Transverse colon (tissue), 4 donors: ENCODE measurements around the gene RTEL1. TPM values are rescaled to one million over a fixed set of nuclear protein-coding genes. Genes with fewer than 3 reads are reported as not detected.
A peak's percentile ranks its signal among the peaks of the same experiment; 100 is the strongest.
"Not testable (repeated sequence)": the region's sequence is repeated elsewhere in the genome, so short reads cannot be mapped to it uniquely, and the experiment has no call there.

Experiments
- DNase-seq: peaks from one replicate; pipeline ENCODE4 v3.0.0-alpha.2; 2019
- H3K27ac ChIP-seq, 4 donors: fragments of 200-600 bp; sonication (generic); 2 replicates each; pipeline ENCODE4 v1.5.1; 2016 to 2018; ENCODE audit warnings: inconsistent platforms in 4 of 4
- H3K27me3 ChIP-seq: fragments of 200-600 bp; sonication (generic); 2 replicates; pipeline ENCODE4 v1.5.1; 2017; ENCODE audit warnings: inconsistent platforms
- H3K36me3 ChIP-seq, 4 donors: fragments of 200-600 bp; sonication (generic); 2 replicates each; pipeline ENCODE4 v1.5.1; 2017 to 2019; ENCODE audit warnings: inconsistent platforms in 4 of 4
- H3K4me1 ChIP-seq, 4 donors: fragments of 200-600 bp; sonication (generic); 2 replicates each; pipeline ENCODE4 v1.5.1; 2017 to 2020; ENCODE audit warnings: inconsistent platforms in 4 of 4
- H3K4me3 ChIP-seq, 4 donors: fragments of 200-600 bp; sonication (generic); 1 replicate in 1 of 4; 2 replicates in 3 of 4; pipeline versions ENCODE4 v1.5.1 to v1.6.1; 2017 to 2019; ENCODE audit warnings: inconsistent platforms in 4 of 4
- H3K9me3 ChIP-seq, 2 donors: fragments of 200-600 bp; sonication (generic); 2 replicates each; pipeline ENCODE4 v1.5.1; 2017 to 2019; ENCODE audit warnings: inconsistent platforms in 2 of 2
- CTCF ChIP-seq, 5 experiments: fragments of 200-600 bp in 3 of 5; fragments of 450-650 bp in 2 of 5; sonication (generic) in 3 of 5; IDR thresholded peaks; 1 replicate in 2 of 5; 2 replicates in 3 of 5; pipeline ENCODE4 v1.5.1; 2016 to 2017; ENCODE audit warnings: antibody characterized with exemption in 5 of 5, inconsistent platforms in 3 of 5, mild to moderate bottlenecking in 2 of 5, moderate library complexity in 1 of 5
- EP300 ChIP-seq: sonication (generic); formaldehyde crosslinking; IDR thresholded peaks from one replicate; pipeline ENCODE4 v1.6.1; 2017; ENCODE audit warnings: antibody characterized with exemption, low read depth
- POLR2A ChIP-seq: fragments of 450-650 bp; IDR thresholded peaks from one replicate; pipeline ENCODE4 v1.6.1; 2016; ENCODE audit warnings: antibody characterized with exemption, mild to moderate bottlenecking, moderate library complexity
- POLR2AphosphoS5 ChIP-seq, 3 donors: sonication (generic); formaldehyde crosslinking; IDR thresholded peaks; one replicate each; pipeline ENCODE4 v1.6.1; 2016; ENCODE audit warnings: antibody characterized with exemption in 3 of 3
- WGBS, 2 donors: methylation state at CpG; one replicate each; pipeline ENCODE4 v1.1.5; 2018; ENCODE audit warnings: low coverage in 1 of 2; 5-methylcytosine and 5-hydroxymethylcytosine counted together
- in situ Hi-C, 4 donors: fragments of 200-750 bp; cut with MboI; loops; one replicate each; pipeline versions ENCODE4 v1.15.0 to v1.15.1; 2017; ENCODE audit warnings: low sequenced_read_pairs in 3 of 4, low pct_ligation_motif_present in 1 of 4, low pct_unique_long_range_greater_than_20kb in 1 of 4
- intact Hi-C: fragments of 100-400 bp; cut with DNase I; formaldehyde crosslinking; loops from one replicate; pipeline ENCODE4 v1.15.1; 2023; ENCODE audit warnings: low total_unique reads
- total RNA-seq, 4 donors: library from RNA; depleted of rRNA; stranded (reverse); fragments of >200 nt; gene quantifications; one replicate each; pipeline ENCODE4 v1.1.0, GENCODE V29; 2016

The RTEL1 gene
- total RNA-seq, 4 donors from 2014 or later, result 18.8 to 84.9 (median 24.1) TPM

GRCh38 chr20:63612276-63612931, 45.7 kb upstream of the RTEL1 start:
- DNase-seq, result no peak
- intact Hi-C loops, result no loop called here
- no peak for TF ChIP-seq POLR2A
- TF ChIP-seq POLR2AphosphoS5 (IDR thresholded peaks at IDR 0.05), result no peak
- TF ChIP-seq CTCF (IDR thresholded peaks at IDR 0.05), result no peak
- no peak for TF ChIP-seq EP300

DNA sequence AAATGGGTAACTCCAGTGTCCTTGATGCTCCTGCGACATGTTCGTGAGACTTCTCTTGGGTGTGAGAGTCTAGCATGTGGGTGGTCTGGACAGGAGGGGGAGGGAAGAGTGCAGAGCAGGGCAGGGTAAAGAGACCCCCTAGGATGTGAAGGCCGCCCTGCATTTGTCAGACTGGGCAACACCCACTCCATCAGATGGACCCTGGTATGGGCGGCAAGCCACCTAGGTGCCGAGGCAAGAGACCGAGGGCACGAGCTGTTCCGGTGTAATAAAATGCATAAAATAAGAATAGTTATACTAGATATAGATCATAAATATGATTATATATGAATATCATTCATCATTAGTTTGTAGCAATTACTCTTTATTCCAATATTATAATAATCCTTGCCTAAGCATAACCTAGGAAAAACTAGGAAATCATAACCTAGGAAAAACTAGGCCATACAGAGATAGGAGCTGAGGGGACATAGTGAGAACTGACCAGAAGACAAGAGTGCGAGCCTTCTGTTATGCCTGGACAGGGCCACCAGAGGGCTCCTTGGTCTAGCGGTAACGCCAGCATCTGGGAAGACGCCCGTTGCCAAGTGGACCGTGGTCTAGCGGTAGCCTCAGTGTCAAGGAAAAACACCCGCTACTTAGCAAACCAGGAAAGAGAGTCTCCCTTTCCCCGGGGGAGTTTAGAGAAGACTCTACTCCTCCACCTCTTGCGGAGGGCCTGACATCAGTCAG, 44.1 kb upstream of the RTEL1 start:
- H3K27me3 ChIP-seq, H3K4me3 ChIP-seq, H3K27ac ChIP-seq, H3K9me3 ChIP-seq, intact Hi-C loops, in situ Hi-C loops, H3K4me1 ChIP-seq, DNase-seq: not testable (repeated sequence)
- TF ChIP-seq CTCF (IDR thresholded peaks at IDR 0.05), result peak in 3 of 5 experiments; percentile 13 to 54 (median 28)
- WGBS, 2 donors, result 91 to 98% methylated on average over 6 to 18 of the region's 18 CpGs
- H3K36me3 ChIP-seq, result peaks cover 0 to 24% (median 4%) of the 10 kb centered on the region in 4 donors

More at GRCh38 chr20:63612276-63612931, 45.7 kb upstream of the RTEL1 start:
- H3K4me3 ChIP-seq, result no peak overlapping the region
- peaks cover 0 to 18% (median 0%) of the 10 kb centered on the region in 4 donors for H3K36me3 ChIP-seq
- no peaks in the 10 kb centered on the region for H3K27me3 ChIP-seq
- no peaks in the 10 kb centered on the region for H3K4me1 ChIP-seq
- no peak overlapping the region for H3K27ac ChIP-seq
- 82 to 100% methylated on average over 1 to 20 of the region's 20 CpGs for WGBS, 2 donors
- in situ Hi-C loops, result no loop called here
- H3K9me3 ChIP-seq, result no peaks in the 10 kb centered on the region

GRCh38 chr20:63617092-63617875, 40.8 kb upstream of the RTEL1 start:
- no peak for TF ChIP-seq CTCF (IDR thresholded peaks at IDR 0.05)
- no peak for TF ChIP-seq POLR2A
- TF ChIP-seq POLR2AphosphoS5 (IDR thresholded peaks at IDR 0.05), result no peak
- no peak for TF ChIP-seq EP300
- H3K4me3 ChIP-seq, result no peak overlapping the region
- no peak overlapping the region for H3K27ac ChIP-seq
- H3K36me3 ChIP-seq, result peaks cover 0 to 24% (median 4%) of the 10 kb centered on the region in 4 donors
- in situ Hi-C loops, result no loop called here
- WGBS, 2 donors, result 91% methylated on average over 31 of the region's 41 CpGs; no CpG with 5 or more reads in 1 of the 2 donors
- no peaks in the 10 kb centered on the region for H3K4me1 ChIP-seq
- no peak for DNase-seq
- intact Hi-C loops, result no loop called here
- H3K9me3 ChIP-seq, result no peaks in the 10 kb centered on the region
- H3K27me3 ChIP-seq, result no peaks in the 10 kb centered on the region

GRCh38 chr20:63617876-63618265, 40.2 kb upstream of the RTEL1 start:
- no peak for DNase-seq
- intact Hi-C loops (no loop called here), in situ Hi-C loops (no loop called here)
- Histone ChIP-seq H3K4me3 (no peak overlapping the region), H3K27ac (no peak overlapping the region), H3K9me3 (no peaks in the 10 kb centered on the region), H3K36me3 (peaks cover 0 to 24% (median 4%) of the 10 kb centered on the region in 4 donors), H3K27me3 (no peaks in the 10 kb centered on the region), H3K4me1 (no peaks in the 10 kb centered on the region)
- 91 to 100% methylated on average over 2 to 8 of the region's 8 CpGs for WGBS, 2 donors
- TF ChIP-seq EP300 (no peak), POLR2A (no peak), POLR2AphosphoS5 (IDR thresholded peaks at IDR 0.05) (no peak), CTCF (IDR thresholded peaks at IDR 0.05) (no peak)
